MV-4-11 (cell line): Measurements from ENCODE around the gene RNF125.

Source experiments
- DNase-seq: peaks from one replicate; lab custom pipeline; 2025; lab: John Stamatoyannopoulos, UW

Gene RNF125

GRCh38 chr18:32091325-32091723 lies 72.7 kb downstream of the RNF125 start:
- DNase-seq: no peak

GRCh38 chr18:32091724-32092421 lies 73.2 kb downstream of the RNF125 start, which contains the start of gene RNF138:
TSS of gene RNF138 (plus strand) at chr18:32091874. CDS start at chr18:32092777, 903 bp downstream.
- peak; percentile 70 for DNase-seq

- DNase-seq: peak; percentile 96
These were observed 73.9 kb downstream of the RNF125 start for GRCh38 chr18:32092422-32093101.

GRCh38 chr18:32093102-32093511 lies 74.5 kb downstream of the RNF125 start:
- peak; percentile 79 for DNase-seq

- DNase-seq: no peak
These were observed 74.9 kb downstream of the RNF125 start for GRCh38 chr18:32093523-32093922.

GRCh38 chr18:32095192-32095899 lies 76.7 kb downstream of the RNF125 start:
- no peak for DNase-seq

DNA sequence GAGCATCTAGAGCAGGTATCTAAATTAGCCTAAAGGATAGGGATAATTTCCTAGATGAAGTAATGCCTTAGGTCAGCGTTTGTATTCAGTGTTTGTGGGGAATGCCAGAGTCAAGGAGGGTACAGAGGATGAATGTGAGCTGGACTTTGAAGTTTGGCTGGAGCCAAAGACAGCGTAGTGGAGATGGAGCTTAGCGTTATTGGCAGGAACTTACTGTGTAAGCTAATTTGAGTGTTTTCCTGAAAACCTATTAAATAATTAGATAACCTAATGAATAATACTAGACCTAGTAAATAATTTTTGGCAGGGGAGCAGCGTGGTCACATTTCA lies 77.2 kb downstream of the RNF125 start:
- no peak for DNase-seq

GRCh38 chr18:32096946-32097345 lies 78.3 kb downstream of the RNF125 start:
- DNase-seq: no peak

DNA sequence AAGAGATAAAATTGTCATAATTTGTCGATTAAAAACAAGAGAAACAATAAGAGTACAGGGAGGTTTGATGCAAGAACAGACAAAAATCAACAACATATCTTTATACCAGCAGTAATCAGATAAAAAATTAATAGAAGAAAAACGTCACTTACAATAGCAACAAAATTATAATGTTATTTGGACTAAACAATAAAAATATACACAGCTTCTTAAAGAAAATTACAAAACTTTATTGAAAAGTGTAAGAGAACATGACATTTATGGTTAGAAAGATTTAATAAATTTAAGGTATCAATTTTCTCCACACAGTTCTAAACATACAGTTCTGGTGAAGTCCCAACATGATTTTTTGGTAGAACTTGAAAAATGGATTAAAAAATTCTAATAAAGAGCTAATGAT lies 85.9 kb downstream of the RNF125 start:
- no peak for DNase-seq

GRCh38 chr18:32110005-32110404 lies 91.4 kb downstream of the RNF125 start:
- no peak for DNase-seq

GRCh38 chr18:32111706-32112105 lies 93.1 kb downstream of the RNF125 start:
- DNase-seq: no peak

- no peak for DNase-seq
These were observed 94.2 kb downstream of the RNF125 start for GRCh38 chr18:32112826-32113225.

GRCh38 chr18:32114293-32114942 lies 95.8 kb downstream of the RNF125 start:
- no peak for DNase-seq

GRCh38 chr18:32122039-32122438 lies 103.4 kb downstream of the RNF125 start:
- no peak for DNase-seq
